ENCODE results near the gene SHMT1. TPM values are rescaled to one million over a fixed set of nuclear protein-coding genes. Genes with fewer than 3 reads are reported as not detected.
"Not testable (repeated sequence)": the region's sequence is repeated elsewhere in the genome, so short reads cannot be mapped to it uniquely, and the experiment has no call there.

SHMT1 gene
- total RNA-seq, 1 donor from 2014 or later = 3.9 TPM

- not testable (repeated sequence) for H3K27ac Mint-ChIP-seq (ENCODE audit: unreplicated experiment); H3K9me3 Mint-ChIP-seq (ENCODE audit: low read depth); H3K4me1 Mint-ChIP-seq (ENCODE audit: low read depth); H3K36me3 Mint-ChIP-seq (ENCODE audit: low read depth); H3K4me3 Mint-ChIP-seq (ENCODE audit: unreplicated experiment); DNase-seq (ENCODE audit: low spot score)
- H3K27me3 Mint-ChIP-seq (ENCODE audit: low read depth) = peaks cover 15% of the 10 kb centered on the region
These were observed 24.2 kb upstream of the SHMT1 start for GRCh38 chr17:18387583-18387982.

DNA sequence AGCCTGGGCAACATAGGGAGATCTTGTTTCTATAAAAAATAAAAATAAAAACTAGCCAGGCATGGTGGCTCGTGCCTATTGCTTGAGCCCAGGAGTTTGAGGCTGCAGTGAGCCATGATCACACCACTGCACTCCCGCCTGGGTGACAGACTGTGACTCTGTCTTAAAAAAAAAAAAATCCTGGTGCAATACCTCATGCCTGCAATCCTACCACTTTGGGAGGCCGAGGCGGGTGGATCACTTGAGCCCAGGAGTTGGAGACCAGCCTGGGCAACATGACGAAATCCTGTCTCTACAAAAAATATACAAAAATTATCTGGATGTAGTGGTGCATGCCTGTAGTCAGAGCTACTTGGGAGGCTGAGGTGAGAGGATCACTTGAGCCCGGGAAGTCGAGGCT lies 20.9 kb upstream of the SHMT1 start:
- not testable (repeated sequence) for H3K9me3 Mint-ChIP-seq (ENCODE audit: low read depth); H3K4me1 Mint-ChIP-seq (ENCODE audit: low read depth); DNase-seq (ENCODE audit: low spot score); H3K27ac Mint-ChIP-seq (ENCODE audit: unreplicated experiment); H3K4me3 Mint-ChIP-seq (ENCODE audit: unreplicated experiment); H3K36me3 Mint-ChIP-seq (ENCODE audit: low read depth)
- H3K27me3 Mint-ChIP-seq (ENCODE audit: low read depth) = peaks cover 22% of the 10 kb centered on the region

DNA sequence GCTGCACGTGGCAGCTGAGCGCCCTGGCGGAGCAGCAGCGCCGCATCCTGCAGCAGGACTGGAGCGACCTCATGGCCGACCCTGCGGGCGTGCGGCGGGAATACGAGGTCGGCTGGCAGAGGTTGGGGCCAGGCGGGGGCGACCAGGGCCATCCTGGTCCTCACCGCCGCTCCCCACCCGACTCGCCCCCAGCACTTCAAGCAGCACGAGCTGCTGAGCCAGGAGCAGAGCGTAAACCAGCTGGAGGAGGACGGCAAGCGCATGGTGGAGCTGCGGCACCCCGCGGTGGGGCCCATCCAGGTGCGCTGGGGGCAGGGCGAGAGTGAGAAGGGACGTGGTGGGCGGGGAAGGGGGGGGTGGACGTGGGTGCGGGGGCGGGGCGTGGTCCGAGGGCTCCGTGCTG lies 19.7 kb upstream of the SHMT1 start:
- peaks cover 22% of the 10 kb centered on the region for H3K27me3 Mint-ChIP-seq (ENCODE audit: low read depth)
- not testable (repeated sequence) for DNase-seq (ENCODE audit: low spot score); H3K4me3 Mint-ChIP-seq (ENCODE audit: unreplicated experiment); H3K27ac Mint-ChIP-seq (ENCODE audit: unreplicated experiment); H3K9me3 Mint-ChIP-seq (ENCODE audit: low read depth); H3K36me3 Mint-ChIP-seq (ENCODE audit: low read depth); H3K4me1 Mint-ChIP-seq (ENCODE audit: low read depth)

DNA sequence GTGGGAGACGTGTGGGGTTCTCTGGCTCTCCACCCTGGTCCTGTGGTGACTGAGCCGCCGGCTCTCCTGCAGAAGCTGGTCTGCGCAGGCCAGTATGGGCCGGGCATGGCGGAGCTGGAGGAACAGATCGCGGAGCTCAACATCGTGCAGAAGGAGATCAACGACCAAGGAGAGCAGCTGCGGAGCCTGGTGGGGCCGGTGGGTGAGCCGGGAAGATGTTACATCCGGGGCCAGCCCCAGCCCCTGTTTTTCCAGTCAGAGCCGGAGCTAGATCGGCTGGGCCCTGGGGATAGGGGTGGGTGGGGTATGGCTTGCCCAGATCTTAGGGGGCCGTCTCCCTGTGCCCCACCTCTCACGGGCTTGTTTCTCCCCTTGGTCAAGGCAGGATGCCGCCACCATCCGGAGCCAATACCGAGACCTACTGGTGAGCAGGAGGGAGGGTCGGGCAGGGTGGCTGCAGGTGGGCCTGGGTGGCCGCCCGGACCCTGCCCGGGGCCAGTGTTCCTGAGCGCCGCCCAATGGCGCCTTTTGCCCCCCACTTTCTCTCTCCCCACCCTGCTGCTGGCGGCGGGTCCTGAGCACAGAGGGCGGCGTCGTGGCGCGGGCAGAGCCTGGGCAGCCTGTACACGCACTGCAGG lies 19.2 kb upstream of the SHMT1 start:
- Mint-ChIP-seq H3K4me1 (ENCODE audit: low read depth) (no peaks in the 10 kb centered on the region), H3K36me3 (ENCODE audit: low read depth) (no peaks in the 10 kb centered on the region)
- TF ChIP-seq CTCF (IDR thresholded peaks at IDR 0.05) = no peak

GRCh38 chr17:18381953-18382245 lies 18.5 kb upstream of the SHMT1 start:
- Mint-ChIP-seq H3K27ac (ENCODE audit: unreplicated experiment) (no peak overlapping the region), H3K4me1 (ENCODE audit: low read depth) (no peaks in the 10 kb centered on the region), H3K36me3 (ENCODE audit: low read depth) (no peaks in the 10 kb centered on the region), H3K27me3 (ENCODE audit: low read depth) (peaks cover 22% of the 10 kb centered on the region), H3K4me3 (ENCODE audit: unreplicated experiment) (no peak overlapping the region), H3K9me3 (ENCODE audit: low read depth) (no peaks in the 10 kb centered on the region)
- no peak for TF ChIP-seq CTCF (IDR thresholded peaks at IDR 0.05)
- no peak for DNase-seq (ENCODE audit: low spot score)

More for the DNA sequence above, 19.2 kb upstream of the SHMT1 start:
- no peaks in the 10 kb centered on the region for H3K9me3 Mint-ChIP-seq (ENCODE audit: low read depth)
- no peak overlapping the region for H3K27ac Mint-ChIP-seq (ENCODE audit: unreplicated experiment)
- peaks cover 22% of the 10 kb centered on the region for H3K27me3 Mint-ChIP-seq (ENCODE audit: low read depth)
- H3K4me3 Mint-ChIP-seq (ENCODE audit: unreplicated experiment) = no peak overlapping the region
- no peak for DNase-seq (ENCODE audit: low spot score)

DNA sequence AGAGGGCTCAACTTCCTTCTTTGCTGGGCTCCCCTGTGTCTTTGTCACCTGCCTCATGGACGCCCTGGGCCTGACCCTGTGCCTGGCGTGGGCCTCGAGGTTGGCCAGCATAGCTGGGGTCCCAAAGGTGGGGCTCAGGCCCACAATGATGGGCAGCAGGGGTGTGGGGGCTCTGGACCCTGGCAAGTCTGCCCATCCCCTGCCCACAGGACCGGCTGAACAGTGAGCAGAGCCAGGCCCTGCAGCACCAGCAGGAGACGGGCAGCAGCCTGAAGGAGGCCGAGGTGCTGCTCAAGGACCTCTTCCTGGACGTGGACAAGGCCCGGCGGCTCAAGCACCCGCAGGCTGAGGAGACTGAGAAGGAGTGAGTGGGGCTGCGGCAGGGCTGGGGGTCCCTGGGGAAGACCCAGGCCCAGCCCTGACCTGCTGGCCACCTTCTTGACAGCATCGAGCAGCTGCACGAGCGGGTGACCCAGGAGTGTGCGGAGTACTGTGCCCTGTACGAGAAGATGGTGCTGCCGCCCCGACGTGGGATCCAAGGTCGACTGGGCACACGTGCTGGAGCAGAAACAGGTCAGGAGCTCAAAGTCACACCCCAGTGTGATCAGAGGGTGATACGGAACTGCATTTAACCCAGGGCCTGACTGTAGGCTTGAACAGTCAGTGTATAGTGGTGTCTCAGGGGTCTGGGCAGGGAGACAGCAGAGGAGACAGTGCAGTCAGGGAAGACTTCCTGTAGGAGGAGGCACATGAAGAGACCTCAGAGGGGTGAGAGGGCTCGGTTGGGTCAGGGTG lies 18.0 kb upstream of the SHMT1 start:
- Mint-ChIP-seq H3K4me3 (ENCODE audit: unreplicated experiment) (no peak overlapping the region), H3K4me1 (ENCODE audit: low read depth) (no peaks in the 10 kb centered on the region), H3K36me3 (ENCODE audit: low read depth) (no peaks in the 10 kb centered on the region), H3K27ac (ENCODE audit: unreplicated experiment) (no peak overlapping the region), H3K27me3 (ENCODE audit: low read depth) (peaks cover 22% of the 10 kb centered on the region), H3K9me3 (ENCODE audit: low read depth) (no peaks in the 10 kb centered on the region)
- DNase-seq (ENCODE audit: low spot score) = no peak
- TF ChIP-seq CTCF (IDR thresholded peaks at IDR 0.05) = no peak
